ENCODE results near the gene EXD3.

EXD3 gene

GRCh38 chr9:137374131-137374845 is 48.7 kb downstream of the EXD3 start:
- DNase-seq: no peak

GRCh38 chr9:137373611-137373980 is 49.4 kb downstream of the EXD3 start:
- DNase-seq: no peak

GRCh38 chr9:137372693-137373610 is 50.0 kb downstream of the EXD3 start:
- DNase-seq: no peak

- no peak for DNase-seq
These were observed 50.9 kb downstream of the EXD3 start for GRCh38 chr9:137371946-137372651.

- no peak for DNase-seq
These were observed 51.4 kb downstream of the EXD3 start for GRCh38 chr9:137371521-137371941.

GRCh38 chr9:137370865-137371520 is 52.0 kb downstream of the EXD3 start:
- DNase-seq: no peak

GRCh38 chr9:137369911-137370764 is 52.8 kb downstream of the EXD3 start:
- DNase-seq: no peak

GRCh38 chr9:137369061-137369787 is 53.7 kb downstream of the EXD3 start:
- no peak for DNase-seq

- DNase-seq: no peak
These were observed 54.4 kb downstream of the EXD3 start for GRCh38 chr9:137368431-137369035.

DNA sequence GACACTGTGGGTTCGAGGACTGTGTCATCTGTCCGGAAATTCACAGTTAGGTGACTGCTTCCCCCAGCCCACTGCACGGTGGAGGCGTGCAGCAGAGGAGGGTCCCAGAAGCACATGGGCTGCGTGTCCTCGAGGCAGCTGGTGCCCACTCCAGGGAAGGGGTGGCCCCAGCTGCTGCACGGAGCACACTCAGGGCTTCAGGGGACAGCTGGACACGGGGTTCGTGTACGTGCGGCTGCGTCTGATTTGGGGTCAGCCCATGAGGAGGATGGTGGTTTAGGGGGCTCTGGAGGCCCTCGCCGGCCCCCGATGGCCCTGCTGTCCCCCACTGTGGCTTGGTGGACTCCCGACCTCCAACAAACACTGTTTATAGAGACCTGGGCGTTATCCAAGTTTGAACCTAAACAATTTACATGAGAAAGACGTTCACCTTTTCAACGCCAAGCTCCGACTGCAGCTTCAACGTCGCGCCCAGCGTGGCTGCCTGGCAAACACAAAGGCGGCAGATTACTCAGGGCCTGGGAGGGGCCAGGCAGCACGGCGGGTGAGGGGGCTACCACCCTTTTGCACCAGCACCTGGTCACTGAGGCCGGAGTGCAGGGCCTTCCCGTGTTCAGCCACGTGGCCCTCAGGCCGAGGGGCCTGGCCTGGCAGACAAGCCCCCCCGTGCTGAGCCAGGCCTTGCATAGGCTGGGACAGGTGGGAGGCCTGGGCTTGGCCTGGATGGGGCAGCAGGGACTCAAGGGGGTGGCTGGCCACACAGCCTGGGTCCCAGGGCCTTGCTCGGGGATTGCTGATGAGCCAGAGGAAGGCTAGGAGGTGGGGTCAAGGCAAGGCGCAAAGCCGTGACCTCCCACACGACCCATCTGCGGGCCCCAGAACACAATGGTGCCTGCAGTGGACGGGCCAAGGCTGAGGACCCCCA is 55.2 kb downstream of the EXD3 start:
- no peak for DNase-seq

GRCh38 chr9:137366891-137367381 is 56.0 kb downstream of the EXD3 start:
- DNase-seq: no peak

DNA sequence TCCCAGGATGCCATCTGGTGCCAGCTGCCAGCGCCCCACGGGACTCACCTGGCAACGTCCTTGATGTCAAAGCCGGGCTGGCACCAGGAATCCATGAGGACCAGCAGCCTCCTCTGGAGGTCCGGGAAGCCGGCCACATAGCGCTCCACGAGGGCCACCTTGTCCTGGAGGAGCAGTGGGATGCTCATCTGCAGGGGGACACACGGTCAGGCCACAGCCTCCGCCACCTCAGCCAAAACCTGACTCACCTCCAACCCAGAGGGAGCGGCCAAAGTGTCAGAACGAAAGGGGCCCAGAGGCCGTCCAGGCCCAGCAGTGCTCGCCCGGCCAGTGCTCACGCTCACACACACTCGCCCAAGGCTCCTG is 56.5 kb downstream of the EXD3 start:
- DNase-seq: no peak

GRCh38 chr9:137365552-137366444 is 57.2 kb downstream of the EXD3 start:
- DNase-seq: no peak

GRCh38 chr9:137365056-137365455 is 57.9 kb downstream of the EXD3 start:
- DNase-seq: no peak

- no peak for DNase-seq
These were observed 63.1 kb downstream of the EXD3 start for GRCh38 chr9:137359850-137360249.

GRCh38 chr9:137358126-137358525 is 64.8 kb downstream of the EXD3 start:
- DNase-seq: no peak

GRCh38 chr9:137357166-137357565 is 65.8 kb downstream of the EXD3 start:
- no peak for DNase-seq

GRCh38 chr9:137355761-137356365 is 67.1 kb downstream of the EXD3 start:
- no peak for DNase-seq
